Central memory CD4-positive, alpha-beta T cell (primary cell): Measurements from ENCODE around the gene NTM.

Experiments used
- DNase-seq: peaks from one replicate; pipeline ENCODE4 v3.0.0; 2022

NTM gene

DNA sequence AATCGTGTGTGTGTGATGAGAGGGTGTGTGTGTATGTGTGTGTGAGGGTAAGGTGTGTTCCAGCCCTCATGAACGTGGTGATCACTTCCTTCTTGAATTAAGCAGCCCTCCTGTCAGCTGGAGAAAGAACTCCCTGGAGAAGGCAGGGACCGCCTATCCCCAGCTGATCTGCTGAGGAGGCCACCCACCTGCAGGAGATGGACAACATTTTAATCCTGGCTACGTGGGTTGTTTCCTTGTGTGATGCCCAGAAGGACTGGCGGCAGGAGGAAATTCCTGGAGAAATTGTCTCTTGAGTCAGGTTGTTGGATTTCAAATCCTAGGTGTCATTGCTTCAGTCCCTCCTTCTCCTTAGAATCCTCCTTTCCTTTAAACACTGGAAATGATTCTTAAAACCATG, 878.8 kb downstream of the NTM start:
- DNase-seq: no peak

DNA sequence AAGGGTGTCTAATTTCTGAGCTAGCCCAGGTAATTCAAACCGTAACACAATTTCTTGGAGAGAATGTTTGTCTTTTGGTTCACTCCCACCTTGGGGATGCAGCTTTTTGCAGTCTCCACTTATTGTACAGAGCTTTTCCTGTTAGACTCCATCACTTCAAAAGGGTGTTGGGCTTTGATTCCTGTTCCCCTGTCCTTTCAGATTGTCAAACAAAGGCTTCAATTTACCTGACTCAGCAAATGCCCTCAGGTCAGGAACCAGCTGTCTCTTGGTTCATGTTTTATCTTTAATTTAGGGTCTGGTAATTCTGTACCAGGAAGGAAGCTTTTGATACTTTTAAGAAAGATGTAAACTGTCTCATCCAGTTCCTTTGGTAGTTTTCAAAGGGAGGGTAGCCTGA, 880.6 kb downstream of the NTM start:
- no peak for DNase-seq

DNA sequence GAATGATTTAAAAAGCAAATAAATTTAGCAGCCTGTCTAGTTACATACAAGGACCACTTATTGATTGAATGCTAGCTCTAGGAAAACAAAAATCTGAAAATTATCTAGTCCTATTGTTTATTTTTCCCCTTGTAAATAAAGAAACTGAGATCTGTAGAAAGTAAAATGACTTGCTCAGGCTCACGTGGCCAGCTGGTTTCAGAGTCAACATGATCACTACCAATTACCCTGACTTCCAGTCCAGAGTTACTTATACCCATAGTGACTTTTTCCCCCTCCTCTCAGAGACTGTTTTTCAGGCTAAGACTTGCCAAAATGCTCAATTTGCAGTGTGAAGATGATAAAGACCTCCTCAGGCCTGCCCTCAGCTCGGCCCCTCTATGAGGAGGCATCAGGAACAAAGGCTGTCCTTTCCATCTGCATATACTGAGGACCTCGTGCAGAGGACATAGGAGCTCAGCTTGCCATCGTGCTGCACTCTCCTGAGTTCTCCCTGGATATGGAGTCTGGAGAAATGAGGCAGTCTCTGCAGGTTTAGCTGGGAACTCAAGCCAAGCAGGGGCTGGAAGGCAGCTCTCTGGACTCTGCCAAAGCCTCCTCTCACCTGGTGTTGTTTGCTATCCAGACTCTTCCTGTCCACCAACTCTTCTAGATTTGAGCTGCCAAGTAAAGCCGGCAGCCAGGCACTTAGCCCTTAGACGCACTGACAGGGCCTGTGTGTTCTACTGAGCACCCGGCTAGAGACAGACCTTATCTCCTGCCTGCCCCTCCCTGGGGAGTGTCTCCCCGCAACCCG, 883.3 kb downstream of the NTM start:
- no peak for DNase-seq

DNA sequence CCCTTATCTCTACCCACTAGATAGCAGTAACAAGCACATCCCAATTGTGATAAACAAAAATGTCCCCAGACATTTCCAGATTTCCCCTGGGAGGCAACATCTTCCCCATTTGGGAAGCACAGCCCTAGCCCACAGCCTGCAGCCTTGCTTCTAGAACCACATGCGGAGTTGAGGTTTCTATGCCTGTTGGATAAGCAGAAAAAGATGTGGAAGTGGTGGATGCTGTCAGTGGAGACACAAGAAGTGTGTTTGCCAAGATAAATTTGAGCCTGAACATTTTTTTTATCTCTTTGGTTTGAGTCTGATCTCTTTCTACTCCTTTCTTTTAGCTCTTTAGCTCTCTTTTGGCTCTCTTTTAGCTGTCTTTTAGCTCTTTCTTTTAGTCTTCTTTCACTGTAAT, 884.5 kb downstream of the NTM start:
- no peak for DNase-seq

DNA sequence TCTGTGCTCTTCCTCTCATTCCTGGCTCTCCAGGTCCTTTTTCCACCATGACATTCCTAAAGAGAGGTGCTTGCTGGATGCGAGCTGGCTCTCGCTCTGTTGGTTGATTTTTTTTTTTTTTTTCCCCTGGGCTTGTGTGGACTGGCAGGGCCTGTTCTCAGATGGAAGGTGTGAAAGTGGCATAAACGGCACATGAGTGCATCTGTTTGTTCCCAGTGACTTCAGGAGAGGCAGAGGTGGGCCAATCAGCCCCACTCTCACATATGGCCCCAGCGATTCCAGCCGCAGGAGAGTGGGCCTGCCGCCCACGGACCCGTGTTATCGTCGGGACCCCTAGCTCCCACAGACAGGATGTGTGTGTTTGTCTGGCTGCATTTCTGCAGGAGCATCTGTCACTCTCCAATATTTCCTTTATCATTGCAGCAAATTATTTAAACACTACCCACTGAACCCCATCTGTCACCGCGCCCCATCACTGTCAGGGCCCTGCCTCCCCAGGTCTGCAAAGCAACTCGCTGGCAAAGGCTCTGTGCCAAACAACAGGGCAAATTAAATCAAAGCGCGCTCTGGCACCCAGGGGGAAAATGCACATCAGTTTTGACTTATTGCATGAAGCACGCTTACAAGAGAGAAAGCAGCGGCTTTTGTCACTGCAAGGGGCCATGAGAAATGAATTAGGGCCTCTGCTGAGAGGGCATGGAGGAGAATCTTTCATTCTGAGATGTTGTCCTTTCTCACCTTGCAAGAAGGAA, 886.3 kb downstream of the NTM start:
- no peak for DNase-seq

DNA sequence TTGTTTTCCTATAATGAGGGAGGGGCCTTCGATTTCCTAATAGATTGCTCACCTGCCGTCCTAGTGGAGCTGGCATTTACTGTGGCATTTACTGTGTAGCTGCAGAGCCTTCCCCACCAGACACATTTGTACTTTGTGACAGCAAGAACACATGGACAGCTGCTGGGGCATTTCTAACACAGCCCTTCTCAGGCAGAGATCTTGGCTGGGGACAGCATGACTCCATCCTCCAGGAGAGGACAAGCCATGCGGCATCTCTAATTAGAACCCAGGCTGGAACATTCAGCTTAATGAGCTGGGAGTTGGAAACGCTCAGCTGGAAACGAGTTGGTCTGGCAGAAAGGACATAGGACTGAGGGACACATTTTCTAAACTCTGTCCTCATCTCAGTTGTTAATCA, 887.5 kb downstream of the NTM start:
- no peak for DNase-seq

DNA sequence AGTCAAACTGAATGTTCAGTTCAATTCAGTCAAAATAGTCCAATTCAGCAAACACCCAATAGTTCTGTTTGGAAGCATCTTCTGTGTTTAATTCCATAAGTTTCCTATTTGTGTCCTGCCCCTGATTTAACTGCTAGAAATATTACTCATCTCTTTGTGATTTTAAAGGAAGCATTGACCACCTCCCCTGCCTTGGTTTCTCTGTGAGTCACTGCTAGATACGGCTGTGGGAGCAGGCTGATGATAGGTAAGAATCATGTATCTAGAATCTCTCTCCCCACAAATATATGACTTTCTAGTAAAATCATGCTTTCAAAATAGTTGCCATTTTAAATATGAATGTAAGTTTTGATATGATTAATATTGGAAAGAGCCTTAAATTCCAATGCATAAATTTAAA, 888.5 kb downstream of the NTM start:
- no peak for DNase-seq

DNA sequence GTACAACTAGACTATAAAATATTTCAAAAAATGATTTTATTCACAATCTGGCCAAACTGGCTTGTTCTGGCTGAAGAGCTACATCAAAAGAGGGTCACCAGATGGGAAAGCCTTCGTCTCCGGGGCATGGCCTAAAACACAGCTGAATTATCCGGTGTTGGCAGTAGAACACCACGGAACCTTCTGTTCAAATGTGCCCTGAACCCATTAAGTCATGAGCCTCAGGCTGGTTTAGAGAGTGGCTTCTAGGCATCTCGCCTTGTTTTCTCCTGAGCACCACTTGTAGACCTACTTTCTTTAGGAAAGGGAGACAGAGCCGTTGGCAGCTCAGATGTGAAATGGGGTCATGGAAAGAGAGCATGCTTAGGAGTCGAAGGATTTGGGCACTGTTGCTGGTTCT, 890.2 kb downstream of the NTM start:
- DNase-seq: no peak

DNA sequence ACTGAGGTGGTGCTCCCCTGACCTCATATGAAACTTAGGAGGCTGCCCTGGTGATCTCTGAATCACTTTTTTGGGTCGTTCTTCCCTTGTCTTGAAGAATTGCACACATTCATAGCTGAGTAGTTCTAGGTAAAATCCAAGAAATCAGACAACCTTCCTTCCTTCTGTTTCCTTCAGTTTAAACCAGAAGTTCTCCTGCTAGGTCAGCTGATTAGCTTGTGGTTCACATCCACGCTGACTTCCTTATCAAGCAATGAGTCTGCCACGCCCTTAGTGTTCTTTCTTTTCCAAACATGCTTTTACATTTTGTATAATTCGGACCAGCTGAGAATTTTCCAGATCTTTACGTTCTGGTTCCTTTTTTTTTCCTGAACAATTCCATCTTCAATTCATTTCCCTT, 892.8 kb downstream of the NTM start:
- no peak for DNase-seq

DNA sequence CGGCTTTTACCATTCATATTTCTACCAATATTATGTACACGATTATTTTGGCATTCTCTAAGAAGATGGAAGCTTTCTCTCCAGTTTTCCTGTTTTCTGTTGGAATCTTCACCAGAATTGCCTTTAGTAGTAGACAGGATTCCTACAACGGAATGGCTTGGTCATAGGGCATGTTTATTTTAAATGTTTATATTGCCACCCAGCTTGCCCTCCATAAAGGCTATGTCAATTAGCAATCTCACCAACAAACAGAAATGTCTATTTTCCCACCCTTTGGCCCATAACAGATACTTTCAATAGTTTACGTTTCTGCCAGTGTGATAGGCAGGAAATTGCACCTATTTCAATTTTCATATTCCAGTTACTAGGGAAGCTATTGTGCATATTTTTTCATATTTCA, 893.5 kb downstream of the NTM start:
- DNase-seq: no peak

DNA sequence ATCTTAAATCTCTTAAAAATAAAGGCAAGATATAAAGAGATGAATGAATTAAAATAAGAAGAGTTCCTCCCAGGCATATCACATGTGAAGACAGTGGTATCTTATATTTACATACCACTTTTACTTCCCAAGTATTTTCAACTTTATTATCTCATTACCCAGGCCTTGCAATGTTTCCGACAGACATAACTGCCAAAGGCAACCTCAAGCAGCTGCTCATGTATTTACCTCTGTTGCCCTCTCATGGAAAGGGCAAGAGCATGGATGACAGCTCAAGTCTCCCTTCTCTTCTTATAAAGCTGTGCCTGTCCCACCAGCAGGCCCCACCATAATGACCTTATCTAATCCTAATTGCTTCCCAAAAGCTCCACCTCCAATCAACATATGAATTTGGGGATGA, 894.2 kb downstream of the NTM start:
- no peak for DNase-seq

DNA sequence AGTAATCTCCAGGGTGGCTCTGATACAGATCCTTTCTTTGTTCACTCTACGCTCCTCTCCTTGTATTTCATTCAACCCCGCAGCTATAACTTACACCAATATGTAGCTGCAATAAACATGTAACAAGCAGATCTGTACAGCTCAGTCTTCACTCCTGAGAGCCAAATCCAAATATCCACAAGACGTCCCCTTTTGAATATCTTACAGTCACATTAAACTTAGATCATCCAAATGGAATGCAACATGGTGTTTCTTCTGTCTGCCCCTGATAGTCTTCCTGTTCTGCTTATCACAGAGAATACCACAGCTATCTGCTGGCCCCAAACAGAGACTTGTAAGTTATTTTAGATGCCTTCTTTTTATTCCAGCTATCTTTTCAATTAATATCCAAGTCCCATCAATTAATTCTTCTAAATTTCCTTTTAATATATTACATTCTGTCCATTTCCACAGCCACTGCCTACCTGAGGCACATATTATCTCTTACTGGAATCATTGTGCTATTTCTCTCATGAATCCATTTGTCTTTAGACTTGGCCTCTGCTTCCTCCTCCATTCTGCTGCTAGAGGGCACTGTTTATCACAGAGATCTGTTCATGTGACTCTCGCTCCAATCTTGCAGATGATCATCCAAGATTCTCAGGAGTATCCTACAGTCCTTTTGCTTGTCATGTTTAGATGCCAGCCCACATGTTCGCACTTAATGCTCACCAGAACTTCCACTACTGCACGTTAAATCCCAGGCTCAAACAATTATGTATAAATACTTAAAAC, 908.6 kb downstream of the NTM start:
- DNase-seq: no peak

DNA sequence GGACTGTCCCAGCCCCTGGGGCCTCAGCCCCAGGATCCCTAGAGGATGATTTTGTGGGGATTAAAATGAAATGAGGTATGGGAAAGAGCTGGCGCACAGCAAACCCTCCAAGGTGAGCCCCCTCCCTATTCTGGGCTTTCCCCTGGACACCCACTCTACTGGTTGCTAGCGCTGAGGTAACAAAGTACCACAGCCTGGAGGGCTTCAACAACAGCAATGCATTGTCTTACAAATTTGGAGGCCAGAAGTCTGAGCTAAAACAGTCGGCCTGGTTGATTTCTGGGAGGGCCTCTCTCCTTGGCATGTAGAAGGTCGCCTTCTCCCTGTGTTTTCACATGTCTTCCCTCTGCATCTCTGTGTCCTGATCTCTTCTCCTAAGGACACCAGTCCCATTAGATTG, 913.6 kb downstream of the NTM start:
- no peak for DNase-seq

DNA sequence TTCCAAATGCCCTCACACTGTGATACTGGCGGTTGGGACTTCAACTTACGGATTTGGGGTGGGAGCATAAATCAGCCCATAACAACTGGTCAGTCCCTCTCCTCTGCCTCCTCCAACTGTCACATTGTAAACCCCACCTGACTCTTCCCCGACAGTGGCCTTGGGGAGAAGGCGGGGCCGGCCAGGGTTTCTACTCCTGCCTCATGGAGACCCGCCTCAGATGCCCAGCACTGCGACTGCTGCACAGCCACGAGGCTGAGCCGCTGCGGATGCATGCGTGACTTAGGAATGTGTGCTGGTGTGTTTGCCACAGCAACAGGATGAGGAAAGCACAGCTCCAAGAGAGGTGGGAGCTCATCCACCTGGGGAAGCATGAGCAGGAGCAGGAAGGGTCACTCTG, 914.2 kb downstream of the NTM start:
- no peak for DNase-seq

DNA sequence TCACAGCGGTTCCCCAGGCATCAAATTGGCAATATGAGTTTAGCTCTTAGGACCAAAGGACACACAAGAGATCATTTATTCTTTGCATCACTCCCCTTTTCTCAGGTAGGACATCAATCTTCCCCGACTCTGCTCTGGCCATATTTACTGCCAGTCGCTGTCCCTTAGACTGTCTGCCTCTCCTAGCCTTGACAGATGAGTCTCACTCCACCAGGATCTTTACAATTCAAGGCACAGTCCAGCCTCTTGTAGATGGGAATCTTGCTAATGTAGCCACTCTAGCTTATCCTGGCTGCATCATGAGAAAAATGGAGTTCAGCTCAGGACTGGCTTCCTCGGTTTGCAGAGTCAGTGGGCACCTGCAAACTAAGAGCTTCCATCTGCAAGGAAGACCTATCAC, 915.2 kb downstream of the NTM start:
- DNase-seq: no peak

DNA sequence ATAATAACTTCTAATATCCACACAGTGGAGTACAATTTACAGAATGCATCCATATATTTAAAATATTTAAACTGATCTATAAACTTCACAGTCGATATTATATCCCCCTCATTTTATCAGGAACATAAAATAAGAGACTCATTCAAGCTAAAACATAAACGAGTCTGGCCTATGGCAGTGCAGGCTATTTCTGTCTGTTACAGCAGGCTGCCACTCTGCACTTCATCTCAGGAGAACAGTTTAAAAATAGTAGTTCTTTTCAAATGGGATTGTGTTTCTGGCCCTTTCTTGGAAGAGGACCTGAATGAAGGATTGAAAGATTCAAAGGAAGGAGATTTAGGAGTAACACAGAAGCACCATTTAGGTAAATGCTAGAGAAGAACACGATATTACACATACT, 915.7 kb downstream of the NTM start:
- no peak for DNase-seq

DNA sequence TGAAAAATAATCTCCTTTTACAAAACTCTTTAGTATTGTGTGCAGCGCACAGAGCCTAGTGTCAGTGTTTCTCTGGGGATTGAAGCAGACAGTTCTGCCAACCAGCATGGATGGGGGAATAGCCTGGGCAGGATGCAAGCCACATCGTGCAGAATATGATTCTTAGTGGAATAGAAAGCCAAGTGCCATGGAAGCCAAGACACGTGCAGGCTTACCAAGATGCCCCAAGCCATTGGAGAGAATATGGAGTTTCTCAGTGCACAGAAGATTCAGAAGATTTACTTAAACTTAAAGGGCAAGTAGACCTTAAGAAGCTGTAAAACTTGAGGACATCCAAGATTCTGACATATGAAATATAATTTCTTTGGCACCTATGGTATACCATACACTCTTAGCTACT, 917.6 kb downstream of the NTM start:
- DNase-seq: no peak

DNA sequence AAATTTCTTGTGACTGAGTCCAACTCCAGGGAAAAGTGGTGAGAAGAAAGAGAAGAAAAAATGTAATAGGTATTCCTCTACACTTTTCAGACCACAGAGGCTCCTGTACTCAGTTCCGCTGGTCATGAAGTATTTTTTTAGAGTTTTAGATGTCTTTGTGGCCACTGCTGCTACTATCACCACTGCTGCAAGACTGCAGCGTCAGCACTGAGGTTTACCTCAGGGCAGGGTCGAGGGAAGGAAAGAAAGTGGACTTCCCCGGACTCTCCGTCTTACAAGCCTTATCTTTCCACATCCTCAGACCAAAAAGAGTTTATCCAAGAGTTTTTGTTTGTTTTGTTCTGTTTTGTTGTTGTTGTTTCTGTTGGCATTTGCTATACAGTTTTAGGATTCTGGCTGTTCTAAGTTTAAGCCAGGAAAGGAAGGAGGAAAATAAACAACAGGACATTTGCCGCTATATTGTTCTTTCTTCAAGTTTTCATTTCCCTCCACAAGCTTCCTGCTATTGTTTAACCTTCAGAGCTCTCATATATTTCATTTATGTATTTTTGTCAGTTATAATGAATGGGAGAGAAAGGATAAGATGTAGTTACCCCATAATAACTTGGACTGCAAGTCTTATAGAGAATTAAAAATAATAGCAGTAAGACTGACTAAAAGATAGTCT, 919.3 kb downstream of the NTM start:
- DNase-seq: no peak

DNA sequence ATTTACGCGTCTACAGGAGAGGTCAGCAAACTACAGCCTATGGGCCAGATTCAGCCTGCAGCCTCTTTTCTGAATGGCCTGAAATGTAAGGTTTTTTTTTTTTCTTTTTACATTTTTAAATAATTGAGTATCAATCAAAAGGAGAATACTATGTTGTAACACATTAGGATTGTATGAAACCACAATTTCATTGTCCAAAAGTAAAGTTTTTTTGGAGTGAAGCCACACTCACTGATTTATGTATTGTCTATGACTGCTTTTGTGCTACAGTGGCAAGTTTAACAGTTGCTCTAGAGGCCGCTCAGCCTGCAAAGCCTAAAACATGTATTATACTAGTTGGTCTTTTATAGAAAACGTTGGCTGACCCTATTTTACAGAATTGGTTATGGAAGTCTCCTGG, 923.2 kb downstream of the NTM start:
- no peak for DNase-seq

DNA sequence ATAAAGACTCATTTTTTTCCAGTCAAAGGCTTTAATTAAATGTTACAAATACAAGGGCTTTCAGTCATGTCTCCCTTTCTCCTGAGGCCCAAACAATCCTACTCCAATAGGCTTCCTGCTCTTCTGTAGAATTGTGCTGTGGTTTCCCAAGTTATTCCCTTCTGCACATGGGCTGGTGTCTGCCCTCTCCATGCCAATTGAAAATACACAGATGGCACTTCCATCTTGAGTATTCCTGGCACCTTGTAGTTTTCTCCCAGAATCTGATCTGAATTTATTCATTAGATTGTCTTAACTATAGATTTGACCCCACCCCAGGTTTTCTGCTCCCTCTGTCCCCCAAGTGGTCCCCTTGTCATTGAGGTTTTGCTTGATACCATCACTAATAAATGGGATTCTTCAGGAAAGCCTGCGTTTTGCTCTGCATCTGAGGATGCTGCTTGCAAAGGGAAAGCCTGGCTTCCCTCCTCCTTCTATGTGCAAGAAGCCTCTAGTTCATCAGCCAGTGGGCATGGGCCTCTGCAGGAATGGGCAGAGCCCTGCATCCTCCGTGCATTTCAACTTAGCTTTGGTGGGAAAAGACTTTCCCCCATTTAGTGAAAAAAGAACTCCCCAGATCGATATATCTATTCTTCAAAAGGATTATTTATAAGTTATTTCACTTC, 926.7 kb downstream of the NTM start:
- no peak for DNase-seq

DNA sequence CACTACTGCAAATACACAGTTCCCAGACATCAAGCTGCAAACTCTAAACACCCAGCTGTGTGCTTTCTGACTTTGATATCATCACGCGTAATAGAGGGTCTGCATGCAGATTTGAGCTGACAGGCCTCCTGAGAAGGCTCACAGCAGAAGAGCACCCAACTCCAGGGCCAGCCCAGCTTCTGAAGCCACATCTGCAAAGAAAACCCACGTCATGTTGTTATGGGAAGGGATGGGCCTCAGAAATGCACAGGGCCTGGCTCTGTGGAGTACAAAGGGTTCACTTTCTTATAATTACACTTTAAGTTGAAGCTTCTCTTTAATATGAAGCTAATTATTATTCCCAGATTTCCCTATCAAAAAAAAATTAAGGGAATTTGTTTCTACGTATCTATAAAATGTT, 927.9 kb downstream of the NTM start:
- DNase-seq: no peak

DNA sequence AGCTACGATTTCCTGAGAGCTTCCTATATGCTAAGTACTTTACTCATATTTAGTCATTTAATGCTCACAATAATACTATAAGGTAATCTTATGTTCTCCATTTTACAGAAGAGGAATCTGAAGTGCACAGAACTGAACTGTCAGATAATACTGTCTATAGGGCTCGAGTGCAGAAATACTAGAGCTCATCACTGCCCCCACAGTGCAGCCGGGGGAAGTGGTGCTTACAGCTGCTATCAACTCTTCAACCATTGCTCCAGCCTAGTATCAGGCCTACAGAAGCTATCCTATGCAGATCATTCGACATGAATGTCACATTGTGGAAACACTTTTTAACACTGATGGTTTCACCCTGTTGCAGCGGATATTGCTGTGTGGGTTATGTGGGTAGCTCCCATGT, 929.9 kb downstream of the NTM start:
- DNase-seq: no peak

DNA sequence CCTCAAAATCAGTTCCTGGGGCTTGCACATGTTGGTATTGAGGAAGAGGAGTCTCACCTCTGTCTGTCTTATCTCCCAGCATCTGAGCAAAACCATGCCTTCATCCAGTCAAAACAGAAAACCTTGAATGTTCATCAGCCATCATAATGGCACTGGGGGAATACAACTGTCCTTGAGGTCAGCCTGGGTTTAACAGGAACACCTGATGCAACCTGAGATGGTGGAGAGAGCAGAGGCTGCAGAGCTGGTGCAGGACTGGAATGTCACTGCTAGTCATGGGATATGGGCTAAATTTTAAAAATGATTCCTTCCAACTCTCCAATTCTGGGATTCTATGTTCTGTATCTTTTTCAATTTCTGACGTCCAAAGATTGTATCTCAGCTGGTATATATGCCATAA, 931.0 kb downstream of the NTM start:
- no peak for DNase-seq
